NCI-H748 treated with DMSO at 0.1 percent for 48 hours (cell line): ENCODE data around the gene VWA8.
"Not testable (repeated sequence)": the region's sequence is repeated elsewhere in the genome, so short reads cannot be mapped to it uniquely, and the experiment has no call there.

Experiments
- DNase-seq: peaks from one replicate; lab custom pipeline; 2025; lab: John Stamatoyannopoulos, UW

Gene VWA8

DNA sequence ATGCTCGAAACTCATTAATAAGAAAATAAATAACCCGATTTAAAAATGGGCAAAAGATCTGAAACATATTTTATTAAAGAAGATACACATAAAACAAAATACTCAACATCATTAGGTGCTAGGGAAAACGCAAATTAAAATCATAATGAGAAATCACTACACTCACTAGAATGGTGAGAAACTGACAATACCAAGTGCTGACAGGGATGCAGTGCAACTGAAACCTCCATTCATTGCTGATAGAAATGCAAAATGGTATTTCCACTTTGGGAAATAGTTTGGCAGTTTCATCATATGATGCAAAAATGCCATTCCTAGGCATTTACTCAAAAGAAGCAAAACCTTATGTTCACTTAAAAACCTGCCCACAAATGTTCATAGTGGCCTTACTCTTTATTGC is 278.1 kb downstream of the VWA8 start:
- no peak for DNase-seq

DNA sequence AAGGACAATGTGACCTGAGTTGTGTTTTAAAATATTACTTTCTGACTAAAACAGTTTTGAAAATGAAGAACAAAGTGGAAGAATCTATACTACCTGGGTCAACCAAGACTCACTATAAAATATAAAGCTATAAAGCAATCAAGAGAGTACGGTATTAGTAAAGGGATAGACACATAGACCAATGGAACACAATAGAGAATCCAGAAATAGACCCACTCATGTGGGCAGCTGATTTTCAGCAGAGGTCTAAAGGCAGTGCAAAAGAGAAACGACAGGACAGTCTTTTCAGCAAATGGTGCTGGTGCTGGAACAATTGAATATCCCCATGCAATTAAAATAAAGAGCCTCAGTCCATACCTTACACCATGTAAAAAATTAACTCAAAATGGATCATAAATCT is 278.9 kb downstream of the VWA8 start:
- DNase-seq = no peak

DNA sequence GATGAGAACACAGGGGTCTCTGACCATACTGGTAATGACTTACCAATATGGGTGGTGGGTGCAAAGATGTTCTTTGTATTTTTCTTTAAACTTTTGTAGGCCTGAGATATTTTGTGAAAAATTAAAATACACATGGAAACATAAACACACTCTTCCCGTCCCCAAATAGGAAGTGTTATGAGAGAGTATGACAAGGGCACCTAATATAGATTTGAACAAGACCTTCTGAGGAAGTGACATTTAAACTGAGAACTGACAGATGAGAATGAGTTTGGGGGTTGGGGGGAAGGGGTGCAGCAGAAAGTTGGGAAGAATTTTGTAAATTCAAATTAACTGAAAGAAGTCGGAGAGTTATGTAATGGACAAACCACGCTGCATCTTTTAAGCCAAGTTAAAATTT is 279.3 kb downstream of the VWA8 start:
- no peak for DNase-seq

DNA sequence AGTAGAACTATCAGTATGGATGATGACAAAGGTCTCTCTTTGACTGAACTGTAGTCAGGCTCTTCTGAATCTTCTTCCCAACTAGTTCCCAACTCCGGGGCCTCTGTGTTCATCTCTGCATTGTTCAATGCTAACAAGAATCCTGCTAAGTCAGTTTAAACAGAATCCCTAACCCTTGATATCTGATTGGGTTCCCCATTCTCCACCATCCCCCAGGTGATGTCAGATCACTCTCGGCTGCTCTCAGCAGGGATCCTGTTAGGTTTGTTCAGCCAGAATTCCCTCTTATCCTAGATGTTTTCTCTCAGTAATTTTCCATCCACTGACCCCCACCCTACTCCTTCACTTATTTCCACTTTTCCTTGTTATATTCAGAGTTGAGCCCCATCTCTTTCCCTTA is 280.0 kb downstream of the VWA8 start:
- DNase-seq = no peak

- DNase-seq = no peak
Measured at GRCh38 chr13:41678848-41679247, 282.1 kb downstream of the VWA8 start.

- no peak for DNase-seq
Measured at GRCh38 chr13:41678249-41678648, 282.7 kb downstream of the VWA8 start.

- DNase-seq = no peak
Measured at GRCh38 chr13:41675306-41675705, 285.6 kb downstream of the VWA8 start.

DNA sequence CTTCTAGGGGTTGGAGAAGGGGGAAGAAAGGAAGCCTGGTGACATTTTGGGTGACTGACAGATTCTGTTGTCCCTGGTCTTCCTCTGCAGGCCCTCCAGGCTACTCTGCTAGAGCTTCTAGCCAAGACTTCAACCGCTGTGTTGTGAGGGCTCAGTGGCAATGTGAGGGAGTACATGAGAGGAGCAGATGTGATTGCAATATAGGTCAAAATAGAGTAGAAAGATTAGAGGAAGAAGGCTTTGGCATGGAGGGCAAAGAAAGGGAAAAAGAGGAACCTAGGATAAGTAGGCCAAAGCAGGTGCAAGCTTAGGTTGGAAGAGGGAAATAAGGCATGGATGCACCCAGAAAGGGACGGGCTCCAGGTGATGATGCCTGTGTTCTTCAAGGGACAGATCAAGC is 286.7 kb downstream of the VWA8 start:
- no peak for DNase-seq

GRCh38 chr13:41673640-41674039 is 287.3 kb downstream of the VWA8 start:
- DNase-seq = no peak

DNA sequence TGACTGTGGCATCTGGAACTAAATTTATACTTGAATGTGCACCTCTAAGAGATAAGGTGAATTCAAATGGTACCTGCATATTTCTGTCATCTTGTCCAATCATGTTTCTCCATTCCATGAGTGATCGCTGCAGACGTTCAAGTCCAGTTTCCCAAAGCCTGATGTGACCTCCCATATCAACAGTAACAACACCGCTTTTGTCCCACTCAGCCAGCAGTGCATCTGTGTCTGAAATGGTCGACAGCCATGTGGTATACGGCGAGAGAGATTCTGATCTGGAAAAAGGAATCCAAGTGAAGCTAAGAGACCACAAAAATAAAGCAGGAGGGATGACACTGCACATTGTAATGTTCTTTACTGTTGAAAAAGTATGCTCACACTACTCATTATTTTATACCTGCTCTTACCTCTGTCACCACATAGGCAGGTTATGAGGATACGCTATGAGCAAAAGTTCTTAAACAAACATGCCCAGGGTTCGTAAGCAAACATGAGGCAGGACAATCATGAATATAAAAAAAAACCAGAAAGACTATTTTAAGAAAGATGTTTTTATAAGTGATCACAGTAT is 290.0 kb downstream of the VWA8 start:
- DNase-seq = no peak

- DNase-seq = peak; percentile 32
Measured at GRCh38 chr13:41668130-41668757, 292.7 kb downstream of the VWA8 start.

DNA sequence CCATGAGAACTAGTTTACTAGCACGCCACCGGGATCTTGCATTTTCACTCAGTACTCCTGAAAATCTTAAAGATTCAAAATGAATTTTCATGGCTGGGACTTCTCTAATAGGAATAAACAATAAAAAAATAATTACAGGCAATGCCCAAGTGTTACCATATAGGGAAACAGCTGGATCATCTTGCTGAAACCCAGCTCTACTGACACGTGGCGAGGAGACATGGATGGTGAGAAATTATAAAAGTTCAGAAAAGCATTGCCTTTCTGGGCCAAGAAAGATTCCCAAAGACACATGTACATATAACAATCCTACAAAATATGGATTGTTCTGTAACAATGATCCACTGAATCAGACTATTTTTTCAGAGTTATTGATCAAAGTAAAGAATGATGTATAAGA is 294.3 kb downstream of the VWA8 start:
- DNase-seq = no peak

- no peak for DNase-seq
Measured at GRCh38 chr13:41660411-41660810, 300.5 kb downstream of the VWA8 start.

DNA sequence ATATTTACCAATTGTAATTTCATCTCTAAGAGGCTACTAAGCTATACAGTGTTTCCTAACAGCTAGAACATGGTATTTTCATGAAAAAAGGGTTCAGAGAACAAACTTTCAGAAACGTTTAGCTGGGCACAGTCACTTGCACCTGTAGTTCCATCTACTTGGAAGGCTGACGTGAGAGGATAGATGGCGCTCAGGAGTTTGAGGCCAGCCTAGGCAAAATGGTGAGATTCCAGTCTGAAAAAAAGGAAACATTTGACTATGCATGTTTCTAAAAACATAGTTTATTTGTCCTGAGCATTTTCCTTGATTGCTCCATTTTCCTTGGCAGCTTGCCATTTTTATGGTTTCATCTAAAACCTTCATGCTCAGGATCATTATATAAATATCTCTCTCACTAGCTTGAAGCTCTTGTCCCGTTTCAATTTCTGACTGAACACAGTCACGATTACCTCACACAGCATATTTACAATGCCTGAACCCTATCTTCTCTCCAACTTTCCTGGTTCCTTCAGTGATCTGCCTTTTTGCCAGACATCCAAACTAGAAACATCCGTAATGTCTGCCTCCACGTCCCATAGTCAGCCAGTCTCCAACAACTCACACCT is 302.8 kb downstream of the VWA8 start:
- DNase-seq = no peak

DNA sequence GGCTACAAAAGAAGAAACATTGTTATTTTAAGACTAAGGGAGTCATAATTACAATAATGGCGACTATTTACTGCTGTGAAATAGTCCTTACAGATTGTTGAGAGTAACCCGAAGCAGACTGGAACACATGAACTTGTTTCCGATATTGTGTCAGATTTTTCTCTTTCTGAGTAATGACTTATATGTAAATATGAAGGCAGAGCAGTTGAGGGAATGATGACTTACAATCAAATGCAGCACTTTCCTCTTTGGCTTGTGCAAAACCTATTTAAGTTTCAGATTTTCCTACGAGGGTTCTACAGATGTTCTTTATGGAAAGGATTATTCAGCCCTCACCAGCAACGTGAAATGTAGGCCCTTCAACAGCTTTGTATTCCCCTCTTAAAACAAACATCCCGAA is 304.9 kb downstream of the VWA8 start:
- DNase-seq = no peak

GRCh38 chr13:41654796-41655195 is 306.1 kb downstream of the VWA8 start:
- DNase-seq = no peak

GRCh38 chr13:41652735-41653361 is 308.1 kb downstream of the VWA8 start:
- peak; percentile 29 for DNase-seq

DNA sequence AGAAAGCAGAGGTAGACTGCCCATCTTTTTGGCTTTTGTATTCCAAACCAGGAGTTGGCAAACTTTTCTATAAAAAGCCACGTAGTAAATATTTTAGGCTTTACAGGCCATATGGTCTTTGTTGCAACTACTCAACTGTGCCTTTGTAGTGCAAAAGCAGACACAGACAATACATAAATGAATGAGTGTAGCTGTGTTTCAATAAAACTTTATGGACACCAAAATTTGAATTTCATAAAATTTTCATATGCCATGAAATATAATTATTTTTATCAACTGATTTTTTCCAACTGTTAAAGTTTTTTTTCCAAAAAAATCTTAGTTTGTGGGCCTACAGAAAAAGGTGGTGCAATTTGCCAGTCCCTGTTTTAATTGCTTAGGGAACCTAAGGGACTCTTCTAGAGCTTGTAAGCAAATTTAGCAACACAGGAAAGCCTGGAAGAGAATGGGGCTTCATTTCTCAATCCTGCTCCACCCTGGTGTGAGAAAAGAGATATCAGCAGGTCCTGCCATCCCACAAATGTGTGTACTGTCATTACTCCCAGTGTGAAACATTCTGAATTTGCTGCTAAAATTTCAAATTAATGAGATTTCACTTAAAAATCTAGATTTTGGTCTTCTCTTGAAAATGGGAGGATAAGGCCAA is 309.4 kb downstream of the VWA8 start:
- DNase-seq = no peak

DNA sequence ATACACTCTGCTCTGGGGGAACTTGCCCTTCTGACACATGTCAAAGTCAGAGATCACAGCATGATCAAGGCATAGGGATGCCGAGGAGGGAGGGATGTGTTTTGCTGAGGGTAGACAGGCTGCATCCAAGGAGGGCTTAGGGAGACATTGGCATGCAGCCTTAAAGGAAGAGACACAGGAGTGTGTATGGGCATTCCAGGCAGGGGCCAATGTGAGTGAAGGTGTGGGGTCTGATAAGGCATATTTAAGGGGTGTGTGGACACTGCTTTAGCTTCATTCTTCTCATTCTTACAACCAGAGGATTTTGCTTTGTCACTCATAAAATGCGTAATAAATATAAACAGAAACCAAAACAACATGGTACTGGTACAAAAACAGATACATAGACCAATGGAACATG is 310.2 kb downstream of the VWA8 start:
- DNase-seq = no peak

DNA sequence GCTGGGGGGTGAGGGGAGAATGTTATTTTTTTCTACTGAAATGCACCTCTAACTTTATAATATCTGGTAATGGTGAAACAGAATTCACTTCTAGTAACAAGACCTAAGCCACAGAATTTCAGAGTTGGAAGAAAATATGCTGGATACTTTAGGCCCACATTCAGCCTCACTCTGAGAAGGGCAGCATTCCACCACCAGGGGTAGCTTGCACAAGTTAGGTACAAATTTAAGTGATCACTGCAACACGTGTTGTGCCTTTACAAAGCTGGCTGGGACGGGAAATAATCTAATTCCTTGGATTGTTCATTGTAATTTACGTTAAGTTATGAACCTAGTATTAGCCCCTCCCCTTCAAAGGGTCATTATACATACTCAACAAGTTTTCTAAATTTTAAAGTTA is 311.2 kb downstream of the VWA8 start:
- no peak for DNase-seq

- no peak for DNase-seq
Measured at GRCh38 chr13:41648314-41648935, 312.5 kb downstream of the VWA8 start.

DNA sequence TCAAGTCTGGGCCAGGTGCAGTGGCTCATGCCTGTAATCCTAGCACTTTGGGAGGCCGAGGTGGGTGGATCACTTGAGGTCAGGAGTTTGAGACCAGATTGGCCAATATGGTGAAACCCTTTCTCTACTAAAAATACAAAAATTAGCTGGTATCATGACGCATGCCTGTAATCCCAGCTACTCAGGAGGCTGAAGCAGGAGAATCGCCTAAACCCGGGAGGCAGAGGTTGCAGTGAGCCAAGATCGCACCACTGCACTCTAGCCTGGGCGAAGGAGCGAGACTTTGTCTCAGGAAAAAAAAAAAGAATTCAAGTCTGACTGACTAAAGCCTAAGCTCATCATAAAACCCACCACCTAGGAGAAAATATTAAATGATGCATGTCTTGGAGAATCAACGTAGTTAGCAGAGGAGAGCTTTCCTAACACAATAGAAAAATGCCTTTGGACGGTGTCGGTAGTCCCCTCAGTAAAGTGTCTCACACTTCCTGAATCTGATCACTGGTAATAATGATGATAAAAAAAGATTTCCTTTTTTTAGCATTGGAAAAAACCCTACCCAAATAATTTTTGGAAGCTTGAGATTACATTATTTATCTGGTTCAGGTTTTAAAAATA is 313.1 kb downstream of the VWA8 start:
- DNase-seq = not testable (repeated sequence)
